Measurements from ENCODE around the gene SIGMAR1. TPM values are rescaled to one million over a fixed set of nuclear protein-coding genes. Genes with fewer than 3 reads are reported as not detected.

SIGMAR1 gene
- total RNA-seq, 1 donor from 2014 or later = 64.6 TPM

DNA sequence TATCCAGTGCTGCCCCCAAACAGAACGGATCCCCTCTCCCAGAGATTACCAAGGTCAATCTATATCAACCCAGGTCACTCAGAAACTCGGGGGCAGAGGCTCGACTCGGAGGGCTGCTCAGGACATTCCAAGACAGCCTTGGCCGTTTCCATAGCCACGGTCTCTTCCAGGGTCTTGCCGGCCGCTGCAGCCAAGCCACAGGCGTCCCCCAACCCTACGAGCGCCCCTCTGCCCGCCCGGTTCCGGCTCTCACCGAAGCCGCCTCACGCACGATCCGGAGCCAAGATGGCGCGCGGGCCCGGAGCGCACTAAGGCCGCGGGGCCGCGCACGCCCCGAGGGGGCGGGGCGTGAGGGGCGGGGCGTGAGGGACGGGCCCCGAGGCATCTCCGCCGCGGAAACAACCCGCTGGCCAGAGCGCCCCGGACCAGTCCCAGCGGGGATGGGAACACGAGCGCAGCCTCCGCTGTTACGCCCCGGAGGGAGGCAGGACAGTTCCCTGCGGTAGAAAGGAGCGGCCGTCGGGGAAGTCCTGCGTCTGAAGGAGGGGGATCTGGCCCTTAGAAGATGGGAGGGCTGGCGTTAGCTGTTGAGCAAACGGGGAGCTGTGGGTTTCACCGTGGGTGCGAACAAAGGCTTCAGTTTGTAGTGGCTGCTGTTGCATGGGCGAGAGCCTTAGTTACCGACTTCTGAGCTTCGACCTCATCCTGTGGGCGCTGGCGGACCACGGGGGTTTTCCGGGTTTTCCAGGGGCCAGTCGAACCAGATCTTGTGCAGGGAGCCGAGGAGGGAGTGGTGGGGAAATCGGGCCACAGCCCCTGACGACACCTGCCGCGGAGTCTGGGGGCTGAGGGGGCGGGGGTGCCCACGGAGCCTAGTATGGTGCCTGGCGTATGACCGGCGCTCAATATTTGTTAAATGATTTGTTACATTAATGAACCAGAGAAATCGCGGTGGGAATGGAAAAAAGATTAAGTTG is 25.5 kb downstream of the SIGMAR1 start, which contains the start of gene RPP25L:
TSS of gene RPP25L (minus strand) at position 287 of the 977 bp plus-strand sequence. CDS start 801 bp downstream, outside the sequence.
- peaks cover 10% of the 10 kb centered on the region for H3K36me3 Mint-ChIP-seq (ENCODE audit: insufficient read depth)
- H3K4me1 Mint-ChIP-seq (ENCODE audit: low read depth) = peaks cover 9% of the 10 kb centered on the region
- H3K27ac Mint-ChIP-seq = peak within 1 kb of the TSS; percentile 90
- DNase-seq (ENCODE audit: low spot score, unreplicated experiment) = peak; percentile 75
- H3K4me3 Mint-ChIP-seq (ENCODE audit: low read depth) = peak within 1 kb of the TSS; percentile 75
- no peaks in the 10 kb centered on the region for H3K9me3 Mint-ChIP-seq (ENCODE audit: low read depth)
- TF ChIP-seq, protein P1, sequence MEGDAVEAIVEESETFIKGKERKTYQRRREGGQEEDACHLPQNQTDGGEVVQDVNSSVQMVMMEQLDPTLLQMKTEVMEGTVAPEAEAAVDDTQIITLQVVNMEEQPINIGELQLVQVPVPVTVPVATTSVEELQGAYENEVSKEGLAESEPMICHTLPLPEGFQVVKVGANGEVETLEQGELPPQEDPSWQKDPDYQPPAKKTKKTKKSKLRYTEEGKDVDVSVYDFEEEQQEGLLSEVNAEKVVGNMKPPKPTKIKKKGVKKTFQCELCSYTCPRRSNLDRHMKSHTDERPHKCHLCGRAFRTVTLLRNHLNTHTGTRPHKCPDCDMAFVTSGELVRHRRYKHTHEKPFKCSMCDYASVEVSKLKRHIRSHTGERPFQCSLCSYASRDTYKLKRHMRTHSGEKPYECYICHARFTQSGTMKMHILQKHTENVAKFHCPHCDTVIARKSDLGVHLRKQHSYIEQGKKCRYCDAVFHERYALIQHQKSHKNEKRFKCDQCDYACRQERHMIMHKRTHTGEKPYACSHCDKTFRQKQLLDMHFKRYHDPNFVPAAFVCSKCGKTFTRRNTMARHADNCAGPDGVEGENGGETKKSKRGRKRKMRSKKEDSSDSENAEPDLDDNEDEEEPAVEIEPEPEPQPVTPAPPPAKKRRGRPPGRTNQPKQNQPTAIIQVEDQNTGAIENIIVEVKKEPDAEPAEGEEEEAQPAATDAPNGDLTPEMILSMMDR (IDR thresholded peaks at IDR 0.05; ENCODE audit: unreplicated experiment) = no peak
- no peaks in the 10 kb centered on the region for H3K27me3 Mint-ChIP-seq

DNA sequence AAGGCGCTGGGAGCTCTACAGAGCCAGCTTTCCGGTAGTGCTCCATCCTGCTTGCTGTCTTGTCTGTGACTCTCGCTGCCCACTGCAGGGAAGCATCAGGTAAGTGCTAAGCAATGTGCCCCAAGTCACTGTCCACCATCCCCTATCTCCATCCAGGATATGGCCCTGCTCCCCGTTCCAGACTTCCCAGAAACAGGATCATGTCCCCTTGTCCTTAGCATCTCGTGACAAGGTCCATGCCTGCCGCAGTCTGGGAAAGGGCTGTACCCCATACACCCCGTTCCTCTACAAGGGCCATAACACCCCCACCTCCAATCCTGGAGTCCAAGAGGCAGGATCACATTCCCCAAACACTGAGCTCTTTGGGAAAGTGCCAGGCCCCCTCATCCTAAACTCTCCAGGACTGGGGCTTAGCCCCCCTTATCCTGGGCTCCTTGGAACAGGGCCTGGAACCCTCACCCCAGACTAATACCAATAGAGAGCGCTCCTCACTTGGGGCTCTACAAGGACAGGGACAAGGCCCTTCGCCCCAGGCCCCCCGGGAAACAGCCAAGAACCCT is 26.3 kb downstream of the SIGMAR1 start:
- peaks cover 9% of the 10 kb centered on the region for H3K4me1 Mint-ChIP-seq (ENCODE audit: low read depth)
- no peak for DNase-seq (ENCODE audit: low spot score, unreplicated experiment)

DNA sequence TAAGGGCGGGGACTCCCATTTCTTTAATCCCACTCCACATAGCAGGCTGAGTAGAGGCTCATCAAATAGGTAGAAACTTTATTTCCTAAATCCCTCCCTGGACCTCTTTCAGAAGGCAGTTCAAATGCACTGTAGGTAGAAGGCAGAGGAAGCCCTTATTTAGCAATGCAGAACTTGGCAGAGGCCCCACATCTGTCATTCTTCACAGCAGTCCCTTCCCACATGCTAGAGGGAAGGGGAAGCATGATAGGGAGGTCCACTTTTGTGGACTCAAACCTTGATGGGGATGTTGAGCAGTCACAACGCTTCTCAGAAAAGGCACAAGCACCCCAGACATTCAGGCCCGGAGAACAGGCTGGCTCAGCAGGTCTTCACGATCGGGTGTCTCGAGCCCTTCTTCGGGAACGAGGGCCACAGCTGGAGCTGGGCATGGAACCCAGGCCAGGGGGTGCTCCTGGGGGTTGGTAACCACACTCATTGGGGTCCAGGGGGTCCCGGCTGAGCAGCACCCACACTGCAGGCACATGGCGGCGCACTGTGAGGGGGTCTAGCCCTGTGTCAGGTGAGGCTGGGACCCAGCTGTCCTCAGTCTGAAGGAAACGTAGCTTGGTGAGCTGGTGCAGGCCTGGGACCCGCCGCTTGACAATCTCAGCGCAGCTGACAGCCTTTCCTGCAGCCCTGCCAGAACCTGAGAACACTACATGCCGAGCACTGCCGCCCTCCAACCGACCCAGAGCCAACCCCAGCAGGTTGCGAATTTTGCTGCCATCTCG is 27.0 kb downstream of the SIGMAR1 start:
- Mint-ChIP-seq H3K4me3 (ENCODE audit: low read depth) (peak overlapping the region; percentile 75), H3K36me3 (ENCODE audit: insufficient read depth) (peaks cover 2% of the 10 kb centered on the region), H3K27ac (no peak overlapping the region), H3K4me1 (ENCODE audit: low read depth) (peaks cover 9% of the 10 kb centered on the region), H3K9me3 (ENCODE audit: low read depth) (no peaks in the 10 kb centered on the region), H3K27me3 (no peaks in the 10 kb centered on the region)
- TF ChIP-seq, protein P1 (IDR thresholded peaks at IDR 0.05; ENCODE audit: unreplicated experiment) = no peak
- no peak for DNase-seq (ENCODE audit: low spot score, unreplicated experiment)

More for the DNA sequence above, 26.3 kb downstream of the SIGMAR1 start:
- no peaks in the 10 kb centered on the region for H3K9me3 Mint-ChIP-seq (ENCODE audit: low read depth)
- peak overlapping the region; percentile 75 for H3K4me3 Mint-ChIP-seq (ENCODE audit: low read depth)
- TF ChIP-seq, protein P1 (IDR thresholded peaks at IDR 0.05; ENCODE audit: unreplicated experiment) = no peak
- peaks cover 4% of the 10 kb centered on the region for H3K36me3 Mint-ChIP-seq (ENCODE audit: insufficient read depth)
- no peaks in the 10 kb centered on the region for H3K27me3 Mint-ChIP-seq
- H3K27ac Mint-ChIP-seq = peak overlapping the region; percentile 90

DNA sequence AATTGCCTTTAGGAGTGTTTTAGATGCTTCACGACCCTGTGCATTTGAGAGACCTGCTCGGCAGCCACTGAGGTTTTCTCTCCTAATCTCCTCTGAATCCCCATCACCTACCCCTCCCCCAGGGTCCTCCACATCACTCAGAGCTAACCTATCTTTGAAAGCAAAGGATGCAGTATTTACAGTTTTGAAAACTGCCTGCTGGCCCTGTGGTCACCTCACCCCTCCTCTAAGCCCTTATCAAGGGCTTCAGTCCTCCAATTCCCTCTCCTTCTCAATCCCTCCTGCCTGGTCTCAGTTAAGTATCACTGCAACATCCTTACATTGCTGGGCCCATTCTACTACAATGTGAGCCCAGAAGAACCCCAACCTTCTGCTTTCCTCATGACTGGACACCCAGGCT is 30.3 kb downstream of the SIGMAR1 start:
- H3K27me3 Mint-ChIP-seq = peaks cover 18% of the 10 kb centered on the region
- no peaks in the 10 kb centered on the region for H3K36me3 Mint-ChIP-seq (ENCODE audit: insufficient read depth)
- TF ChIP-seq, protein P1 (IDR thresholded peaks at IDR 0.05; ENCODE audit: unreplicated experiment) = no peak
- H3K4me3 Mint-ChIP-seq (ENCODE audit: low read depth) = no peak overlapping the region
- H3K9me3 Mint-ChIP-seq (ENCODE audit: low read depth) = no peaks in the 10 kb centered on the region
- DNase-seq (ENCODE audit: low spot score, unreplicated experiment) = no peak
- H3K4me1 Mint-ChIP-seq (ENCODE audit: low read depth) = peaks cover 7% of the 10 kb centered on the region
- no peak overlapping the region for H3K27ac Mint-ChIP-seq

DNA sequence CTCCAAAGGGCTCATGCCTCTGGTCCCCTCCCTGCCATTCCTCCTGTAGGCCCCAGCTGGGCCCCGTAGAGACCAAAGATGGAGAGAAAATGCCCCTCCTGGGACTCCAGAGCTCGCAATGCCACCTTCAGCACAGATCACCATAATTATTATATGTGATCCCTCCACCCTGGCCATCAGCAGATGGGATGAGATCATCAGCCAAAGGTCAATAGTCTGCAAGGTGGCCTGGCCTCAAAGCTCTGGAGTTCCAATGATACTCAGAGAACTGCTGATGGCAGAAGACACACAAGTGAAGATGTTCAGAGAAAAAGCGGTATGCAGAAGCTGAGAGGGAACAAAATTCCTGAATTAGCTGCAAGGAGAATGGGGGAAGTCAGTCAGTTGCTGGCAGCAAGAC is 30.7 kb downstream of the SIGMAR1 start:
- H3K27ac Mint-ChIP-seq = no peak overlapping the region
- DNase-seq (ENCODE audit: low spot score, unreplicated experiment) = no peak
- H3K4me3 Mint-ChIP-seq (ENCODE audit: low read depth) = no peak overlapping the region
- no peaks in the 10 kb centered on the region for H3K36me3 Mint-ChIP-seq (ENCODE audit: insufficient read depth)
- H3K9me3 Mint-ChIP-seq (ENCODE audit: low read depth) = no peaks in the 10 kb centered on the region
- TF ChIP-seq, protein P1 (IDR thresholded peaks at IDR 0.05; ENCODE audit: unreplicated experiment) = no peak
- peaks cover 18% of the 10 kb centered on the region for H3K27me3 Mint-ChIP-seq
- peaks cover 7% of the 10 kb centered on the region for H3K4me1 Mint-ChIP-seq (ENCODE audit: low read depth)

Data from progenitor cell of endocrine pancreas (in vitro differentiated cells).